OCI-LY1 (cell line): ENCODE results near the gene LSS.

Source experiments
- CTCF ChIP-seq: fragments of 200-600 bp; sonication (generic), shearing (Covaris generic); IDR thresholded peaks from 2 replicates; pipeline ENCODE4 v1.5.1; 2017; ENCODE audit warnings: mild to moderate bottlenecking, antibody characterized with exemption, low read length, moderate library complexity, mixed read lengths
- EZH2 ChIP-seq: fragments of 200-600 bp; sonication (generic), shearing (Covaris generic); IDR thresholded peaks from 2 replicates; pipeline ENCODE4 v1.8.0; 2017; ENCODE audit warnings: borderline replicate concordance, mixed run types, mild to moderate bottlenecking, antibody characterized with exemption, low read length, moderate library complexity, mixed read lengths

- no peak for TF ChIP-seq CTCF
- no peak for TF ChIP-seq EZH2
Observed at GRCh38 chr21:46227811-46228344, 696 bp downstream of the LSS start.
